CD14-positive monocyte (primary cell): ENCODE results near the gene MTA1. TPM values are rescaled to one million over a fixed set of nuclear protein-coding genes. Genes with fewer than 3 reads are reported as not detected.

Source experiments
- DNase-seq, 3 donors: peaks; one replicate each; pipeline ENCODE4 v3.0.0-alpha.2; 2011 to 2022
- H2AFZ ChIP-seq: 2 replicates; pipeline ENCODE4 v1.6.0; 2012; ENCODE audit warnings: mild to moderate bottlenecking, low read depth, low read length, inconsistent platforms; ENCODE audit not compliant: insufficient read depth, poor library complexity, severe bottlenecking
- H3K27ac ChIP-seq, 2 donors: 1 replicate in 1 of 2; 2 replicates in 1 of 2; pipeline ENCODE4 v1.5.1; 2012 to 2013; ENCODE audit warnings: low read length in 2 of 2, control low read depth in 1 of 2, inconsistent platforms in 1 of 2, low read depth in 1 of 2, mild to moderate bottlenecking in 1 of 2
- H3K27me3 ChIP-seq, 2 donors: one replicate each; pipeline versions ENCODE4 v1.6.0 to v1.6.1; 2011 to 2013; ENCODE audit warnings: low read length in 2 of 2; ENCODE audit not compliant: control insufficient read depth in 2 of 2, insufficient read depth in 2 of 2
- H3K36me3 ChIP-seq, 2 donors: replicated peaks in 1 of 2; 1 replicate in 1 of 2; 2 replicates in 1 of 2; pipeline versions ENCODE4 v1.5.1 to v1.6.1; 2012 to 2013; ENCODE audit warnings: low read length in 2 of 2, control low read depth in 1 of 2, inconsistent platforms in 1 of 2, mild to moderate bottlenecking in 1 of 2; ENCODE audit not compliant: insufficient read depth in 2 of 2, control insufficient read depth in 1 of 2
- H3K4me1 ChIP-seq, 2 donors: 1 replicate in 1 of 2; 2 replicates in 1 of 2; pipeline versions ENCODE4 v1.5.1 to v1.6.1; 2012 to 2013; ENCODE audit warnings: low read length in 2 of 2, control low read depth in 1 of 2, inconsistent platforms in 1 of 2, mild to moderate bottlenecking in 1 of 2, moderate library complexity in 1 of 2; ENCODE audit not compliant: insufficient read depth in 2 of 2, control insufficient read depth in 1 of 2
- H3K4me2 ChIP-seq: replicated peaks from 2 replicates; pipeline ENCODE3; 2012; ENCODE audit warnings: low read length, moderate library complexity, mild to moderate bottlenecking; ENCODE audit not compliant: poor library complexity, severe bottlenecking; ENCODE audit errors: extremely low read depth
- H3K4me3 ChIP-seq, 3 experiments: fragments of 200-600 bp in 1 of 3; sonication (generic) in 1 of 3; replicated peaks in 1 of 3; 1 replicate in 2 of 3; 2 replicates in 1 of 3; pipeline ENCODE4 v1.5.1; 2011 to 2013; ENCODE audit warnings: low read length in 3 of 3, mild to moderate bottlenecking in 3 of 3, control low read depth in 2 of 3, low read depth in 2 of 3, inconsistent platforms in 1 of 3, moderate library complexity in 1 of 3
- H3K79me2 ChIP-seq: 2 replicates; pipeline ENCODE4 v1.6.0; 2012; ENCODE audit warnings: mild to moderate bottlenecking, control low read depth, inconsistent platforms, low read length, moderate library complexity; ENCODE audit not compliant: insufficient read depth
- H3K9ac ChIP-seq: 2 replicates; pipeline ENCODE4 v1.6.0; 2017; ENCODE audit warnings: low read length, mild to moderate bottlenecking; ENCODE audit not compliant: insufficient read depth, poor library complexity, severe bottlenecking
- H3K9me3 ChIP-seq, 2 donors: replicated peaks in 1 of 2; 1 replicate in 1 of 2; 2 replicates in 1 of 2; pipeline versions ENCODE4 v1.5.1 to v1.6.1; 2012 to 2013; ENCODE audit warnings: low read length in 2 of 2, control low read depth in 1 of 2; ENCODE audit not compliant: control insufficient read depth in 1 of 2, insufficient read depth in 1 of 2
- H4K20me1 ChIP-seq: 2 replicates; pipeline ENCODE4 v1.6.0; 2012; ENCODE audit warnings: mild to moderate bottlenecking, low read length, control low read depth, moderate library complexity; ENCODE audit not compliant: insufficient read depth
- H3K27ac Mint-ChIP-seq, 7 donors: one replicate each; pipeline ENCODE4 v1.8.0; 2020; ENCODE audit warnings: mild to moderate bottlenecking in 7 of 7, mixed read lengths in 7 of 7, moderate library complexity in 6 of 7, inconsistent platforms in 2 of 7
- H3K27me3 Mint-ChIP-seq, 3 donors: one replicate each; pipeline ENCODE4 v1.8.0; 2021 to 2022; ENCODE audit warnings: low read depth in 3 of 3, mild to moderate bottlenecking in 3 of 3, mixed read lengths in 3 of 3, moderate library complexity in 3 of 3, inconsistent platforms in 1 of 3
- H3K36me3 Mint-ChIP-seq, 2 donors: one replicate each; pipeline ENCODE4 v1.8.0; 2020; ENCODE audit warnings: mixed read lengths in 2 of 2, inconsistent platforms in 1 of 2, mild to moderate bottlenecking in 1 of 2
- H3K4me1 Mint-ChIP-seq: one replicate; pipeline ENCODE4 v1.8.0; 2020; ENCODE audit warnings: mild to moderate bottlenecking, mixed read lengths
- H3K4me3 Mint-ChIP-seq, 2 donors: one replicate each; pipeline ENCODE4 v1.8.0; 2020; ENCODE audit warnings: mild to moderate bottlenecking in 2 of 2, mixed read lengths in 2 of 2, moderate library complexity in 1 of 2
- H3K9me3 Mint-ChIP-seq, 7 donors: one replicate each; pipeline ENCODE4 v1.8.0; 2020 to 2022; ENCODE audit warnings: mixed read lengths in 7 of 7, mild to moderate bottlenecking in 6 of 7, moderate library complexity in 6 of 7, inconsistent platforms in 2 of 7
- CTCF ChIP-seq: fragments of 200-600 bp; IDR thresholded peaks from one replicate; pipeline ENCODE4 v1.8.0; 2022; ENCODE audit warnings: antibody characterized with exemption, mild to moderate bottlenecking
- WGBS: methylation state at CpG from one replicate; pipeline ENCODE4 v1.1.5; 2013; ENCODE audit warnings: missing lambda C conversion rate; ENCODE audit not compliant: insufficient coverage; 5-methylcytosine and 5-hydroxymethylcytosine counted together
- intact Hi-C, 2 donors: fragments of 100-400 bp; cut with micrococcal nuclease; formaldehyde crosslinking; loops; one replicate each; pipeline versions ENCODE4 v1.15.0 to v1.15.1; 2023
- polyA plus RNA-seq, 3 donors: library from polyadenylated mRNA; depleted of rRNA in 1 of 3; unstranded in 2 of 3; stranded (reverse) in 1 of 3; fragments of 300-500 nt in 2 of 3; fragments of >200 nt in 1 of 3; fragmentation: Illumina TruSeq in 2 of 3; gene quantifications; 1 replicate in 2 of 3; 2 replicates in 1 of 3; pipeline ENCODE4 v1.2.3, GENCODE V29; 2012 to 2021

Gene MTA1
- polyA plus RNA-seq, 3 donors = 0.91 to 102 (median 2.0) TPM

GRCh38 chr14:105483300-105484068 is 63.9 kb downstream of the MTA1 start:
- Histone ChIP-seq H3K4me3 (no peak overlapping the region), H3K27me3 (peaks cover 4 to 58% of the 10 kb centered on the region in 2 donors), H2AFZ (no peak overlapping the region), H3K36me3 (peaks cover 0 to 1% of the 10 kb centered on the region in 2 donors), H3K4me1 (peaks cover 67 to 76% of the 10 kb centered on the region in 2 donors), H3K4me2 (no peak overlapping the region), H3K79me2 (no peaks in the 10 kb centered on the region), H3K27ac (no peak overlapping the region), H4K20me1 (peaks cover 2% of the 10 kb centered on the region), H3K9me3 (peaks cover 0 to 4% of the 10 kb centered on the region in 2 donors), H3K9ac (no peak overlapping the region)
- TF ChIP-seq CTCF = no peak
- H3K27me3 Mint-ChIP-seq = peaks cover 43 to 77% (median 48%) of the 10 kb centered on the region in 3 donors
- no peak overlapping the region for H3K4me3 Mint-ChIP-seq
- peak overlapping the region in 5 of 7 donors; percentile 35 to 99 (median 99) for H3K27ac Mint-ChIP-seq
- 88% methylated on average over 15 of the region's 18 CpGs for WGBS
- no peak for DNase-seq
- H3K36me3 Mint-ChIP-seq = peaks cover 5 to 10% of the 10 kb centered on the region in 2 donors
- peaks cover 60% of the 10 kb centered on the region for H3K4me1 Mint-ChIP-seq
- intact Hi-C loops = loop anchor here (5.0 to 10.0 kb wide), 2 partner anchors 411 to 419 kb away; partner anchors contain the start of gene GPR132 (in 1 of the 2)
- H3K9me3 Mint-ChIP-seq = peaks cover 0 to 14% (median 6%) of the 10 kb centered on the region in 7 donors

GRCh38 chr14:105484069-105484996 is 64.7 kb downstream of the MTA1 start:
- Histone ChIP-seq H3K4me1 (peaks cover 76 to 84% of the 10 kb centered on the region in 2 donors), H3K4me3 (no peak overlapping the region), H3K27me3 (peaks cover 4 to 52% of the 10 kb centered on the region in 2 donors), H3K9me3 (peaks cover 0 to 3% of the 10 kb centered on the region in 2 donors), H3K9ac (no peak overlapping the region), H4K20me1 (peaks cover 11% of the 10 kb centered on the region), H3K27ac (no peak overlapping the region), H3K4me2 (no peak overlapping the region), H3K36me3 (peaks cover 0 to 3% of the 10 kb centered on the region in 2 donors), H3K79me2 (no peaks in the 10 kb centered on the region), H2AFZ (no peak overlapping the region)
- intact Hi-C loops = loop anchor here (5.0 to 10.0 kb wide), 2 partner anchors 412 to 420 kb away; partner anchors contain the start of gene GPR132 (in 1 of the 2)
- H3K4me1 Mint-ChIP-seq = peaks cover 68% of the 10 kb centered on the region
- H3K4me3 Mint-ChIP-seq = peak overlapping the region; percentile 20 to 85
- peak overlapping the region; percentile 8 to 92 (median 88) for H3K27ac Mint-ChIP-seq
- peak; percentile 35 to 53 (median 44) for DNase-seq
- no peak for TF ChIP-seq CTCF
- peaks cover 40 to 71% (median 43%) of the 10 kb centered on the region in 3 donors for H3K27me3 Mint-ChIP-seq
- 91% methylated on average over 9 of the region's 20 CpGs for WGBS
- H3K36me3 Mint-ChIP-seq = peaks cover 5 to 10% of the 10 kb centered on the region in 2 donors
- H3K9me3 Mint-ChIP-seq = peaks cover 0 to 14% (median 6%) of the 10 kb centered on the region in 7 donors
